PC-3 (cell line): Measurements from ENCODE around the gene MYH9.

Source experiments
- CTCF ChIP-seq: fragments of 300-600 bp; sonication (generic); conservative IDR thresholded peaks from 2 replicates; pipeline ENCODE4 v1.5.1; 2017; ENCODE audit warnings: antibody characterized with exemption, low read depth, mild to moderate bottlenecking, low read length
- EZH2 ChIP-seq: fragments of 300-600 bp; sonication (generic); IDR thresholded peaks from one replicate; pipeline ENCODE4 v1.6.1; 2017; ENCODE audit warnings: antibody characterized with exemption, mild to moderate bottlenecking, low read length; ENCODE audit not compliant: unreplicated experiment
- EZH2phosphoT487 ChIP-seq: fragments of 300-600 bp; sonication (generic); IDR thresholded peaks from 2 replicates; pipeline ENCODE4 v1.6.1; 2018; ENCODE audit warnings: mild to moderate bottlenecking, antibody characterized with exemption, low read length, borderline replicate concordance

GRCh38 chr22:36384766-36385481 lies 2.8 kb downstream of the MYH9 start:
- TF ChIP-seq EZH2 (no peak), CTCF (no peak), EZH2phosphoT487 (no peak)
